Ishikawa (cell line): ENCODE results near the gene BTN1A1.

Experiments used
- CEBPB ChIP-seq: IDR thresholded peaks from 2 replicates; pipeline ENCODE4 v1.6.1; 2012
- CREB1 ChIP-seq: IDR thresholded peaks from 2 replicates; pipeline ENCODE4 v1.6.1; 2012; ENCODE audit warnings: low read depth
- EGR1 ChIP-seq: IDR thresholded peaks from 2 replicates; pipeline ENCODE4 v1.6.1; 2012
- EP300 ChIP-seq: IDR thresholded peaks from 2 replicates; pipeline ENCODE4 v1.6.1; 2012; ENCODE audit warnings: borderline replicate concordance
- FOXM1 ChIP-seq: IDR thresholded peaks from 2 replicates; pipeline ENCODE4 v1.6.1; 2012; ENCODE audit warnings: low read depth, borderline replicate concordance
- NFIC ChIP-seq: IDR thresholded peaks from 2 replicates; pipeline ENCODE4 v1.6.1; 2012
- RAD21 ChIP-seq: IDR thresholded peaks from 2 replicates; pipeline ENCODE4 v1.6.1; 2012; ENCODE audit warnings: low read depth
- TAF1 ChIP-seq: IDR thresholded peaks from 2 replicates; pipeline ENCODE4 v1.6.1; 2012; ENCODE audit warnings: low read depth, mild to moderate bottlenecking
- TCF12 ChIP-seq: IDR thresholded peaks from 2 replicates; pipeline ENCODE4 v1.6.1; 2012; ENCODE audit warnings: low read depth
- TEAD4 ChIP-seq: IDR thresholded peaks from 2 replicates; pipeline ENCODE4 v1.6.1; 2012
- USF1 ChIP-seq: IDR thresholded peaks from 2 replicates; pipeline ENCODE4 v1.6.1; 2012
- YY1 ChIP-seq: IDR thresholded peaks from 2 replicates; pipeline ENCODE4 v1.6.1; 2012; ENCODE audit warnings: low read depth
- ZBTB7A ChIP-seq: IDR thresholded peaks from 2 replicates; pipeline ENCODE4 v1.6.1; 2012; ENCODE audit warnings: low read depth
- TF ChIP-seq, protein P1 (sequence below): IDR thresholded peaks from 2 replicates; pipeline ENCODE4 v1.6.1; 2012
- TF ChIP-seq, protein P2 (sequence below): IDR thresholded peaks from 2 replicates; pipeline ENCODE4 v1.6.1; 2012; ENCODE audit warnings: low read depth, mild to moderate bottlenecking

Gene BTN1A1

DNA sequence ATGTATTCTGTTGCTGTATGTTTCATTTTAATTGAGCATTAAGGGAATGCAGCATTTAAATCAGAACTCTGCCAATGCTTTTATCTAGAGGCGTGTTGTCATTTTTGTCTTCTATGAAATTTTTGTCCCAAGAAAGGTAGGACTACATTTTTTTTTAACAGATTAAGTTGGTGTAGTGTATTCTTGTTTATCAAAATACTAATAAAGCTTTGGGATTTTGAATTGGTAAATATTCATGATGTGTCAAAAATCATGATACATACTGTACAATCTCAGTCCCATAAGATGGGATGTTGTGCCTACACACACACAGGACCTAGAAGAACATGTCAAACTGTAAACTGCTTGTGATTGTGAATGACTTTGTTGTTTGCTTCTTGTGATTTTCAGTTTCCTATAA lies 26.8 kb downstream of the BTN1A1 start:
- TF ChIP-seq CREB1, result no peak
- no peak for TF ChIP-seq YY1
- no peak for TF ChIP-seq CEBPB
- no peak for TF ChIP-seq ZBTB7A
- TF ChIP-seq TEAD4, result no peak

DNA sequence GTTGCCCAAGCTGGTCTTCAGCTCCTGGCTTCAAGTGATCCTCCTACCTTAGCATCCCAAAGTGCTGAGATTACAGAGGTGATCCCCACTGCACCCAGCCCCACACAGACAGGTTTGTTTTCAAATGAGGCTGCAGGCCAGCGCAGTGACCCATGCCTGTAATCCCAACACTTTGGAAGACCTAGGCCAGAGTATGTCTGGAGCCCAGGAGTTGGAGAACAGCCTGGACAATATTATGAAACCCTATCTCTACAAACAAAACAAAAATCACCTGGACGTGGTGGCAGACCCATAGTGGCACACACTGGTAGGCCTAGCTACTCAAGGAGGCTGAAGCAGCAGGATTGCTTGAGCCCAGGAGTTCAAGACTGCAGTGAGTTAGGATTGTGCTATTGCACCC lies 30.1 kb downstream of the BTN1A1 start:
- TF ChIP-seq CREB1 (no peak), FOXM1 (no peak), TEAD4 (no peak)

DNA sequence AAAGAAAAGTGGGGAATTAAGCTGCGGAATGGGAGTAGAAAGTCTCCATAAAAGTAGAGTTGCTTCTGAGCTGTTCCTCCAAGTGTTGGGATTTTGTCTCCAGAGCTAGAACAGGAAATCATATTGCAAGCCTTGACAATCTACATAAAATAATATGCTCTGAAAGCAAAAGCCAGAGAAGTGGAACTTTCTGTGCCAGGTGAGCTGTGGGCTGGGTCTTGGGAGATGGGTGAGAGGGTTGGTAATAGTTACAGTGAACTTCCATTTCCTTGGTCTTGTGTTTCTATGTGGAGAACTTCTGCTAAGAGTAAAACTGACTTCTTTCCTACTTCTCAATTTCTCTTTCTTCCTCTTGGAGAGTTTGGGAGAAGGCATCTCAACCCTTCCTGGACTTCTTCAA lies 31.8 kb downstream of the BTN1A1 start:
- TF ChIP-seq CEBPB (no peak), EGR1 (no peak), USF1 (no peak), RAD21 (no peak), CREB1 (no peak)
- TF ChIP-seq, protein P1, sequence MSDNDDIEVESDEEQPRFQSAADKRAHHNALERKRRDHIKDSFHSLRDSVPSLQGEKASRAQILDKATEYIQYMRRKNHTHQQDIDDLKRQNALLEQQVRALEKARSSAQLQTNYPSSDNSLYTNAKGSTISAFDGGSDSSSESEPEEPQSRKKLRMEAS, result no peak

- TF ChIP-seq RAD21 (no peak; the same call in 1 of the 2 replicates), ZBTB7A (no peak), TEAD4 (peak; percentile 91), NFIC (0 out of 2 replicates have a peak, but pooled peaks have one; percentile 21), TAF1 (no peak), CEBPB (no peak), USF1 (no peak; the same call in 1 of the 2 replicates), TCF12 (no peak), FOXM1 (peak; percentile 19; the same call in 1 of the 2 replicates), EGR1 (no peak), EP300 (no peak), CREB1 (no peak), YY1 (0 out of 2 replicates have a peak, but pooled peaks have one; percentile 39)
- TF ChIP-seq, protein P1, result peak; percentile 28; the same call in 1 of the 2 replicates
- TF ChIP-seq, protein P2, sequence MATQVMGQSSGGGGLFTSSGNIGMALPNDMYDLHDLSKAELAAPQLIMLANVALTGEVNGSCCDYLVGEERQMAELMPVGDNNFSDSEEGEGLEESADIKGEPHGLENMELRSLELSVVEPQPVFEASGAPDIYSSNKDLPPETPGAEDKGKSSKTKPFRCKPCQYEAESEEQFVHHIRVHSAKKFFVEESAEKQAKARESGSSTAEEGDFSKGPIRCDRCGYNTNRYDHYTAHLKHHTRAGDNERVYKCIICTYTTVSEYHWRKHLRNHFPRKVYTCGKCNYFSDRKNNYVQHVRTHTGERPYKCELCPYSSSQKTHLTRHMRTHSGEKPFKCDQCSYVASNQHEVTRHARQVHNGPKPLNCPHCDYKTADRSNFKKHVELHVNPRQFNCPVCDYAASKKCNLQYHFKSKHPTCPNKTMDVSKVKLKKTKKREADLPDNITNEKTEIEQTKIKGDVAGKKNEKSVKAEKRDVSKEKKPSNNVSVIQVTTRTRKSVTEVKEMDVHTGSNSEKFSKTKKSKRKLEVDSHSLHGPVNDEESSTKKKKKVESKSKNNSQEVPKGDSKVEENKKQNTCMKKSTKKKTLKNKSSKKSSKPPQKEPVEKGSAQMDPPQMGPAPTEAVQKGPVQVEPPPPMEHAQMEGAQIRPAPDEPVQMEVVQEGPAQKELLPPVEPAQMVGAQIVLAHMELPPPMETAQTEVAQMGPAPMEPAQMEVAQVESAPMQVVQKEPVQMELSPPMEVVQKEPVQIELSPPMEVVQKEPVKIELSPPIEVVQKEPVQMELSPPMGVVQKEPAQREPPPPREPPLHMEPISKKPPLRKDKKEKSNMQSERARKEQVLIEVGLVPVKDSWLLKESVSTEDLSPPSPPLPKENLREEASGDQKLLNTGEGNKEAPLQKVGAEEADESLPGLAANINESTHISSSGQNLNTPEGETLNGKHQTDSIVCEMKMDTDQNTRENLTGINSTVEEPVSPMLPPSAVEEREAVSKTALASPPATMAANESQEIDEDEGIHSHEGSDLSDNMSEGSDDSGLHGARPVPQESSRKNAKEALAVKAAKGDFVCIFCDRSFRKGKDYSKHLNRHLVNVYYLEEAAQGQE, result no peak
These were observed 32.8 kb downstream of the BTN1A1 start for GRCh38 chr6:26532699-26533531.

DNA sequence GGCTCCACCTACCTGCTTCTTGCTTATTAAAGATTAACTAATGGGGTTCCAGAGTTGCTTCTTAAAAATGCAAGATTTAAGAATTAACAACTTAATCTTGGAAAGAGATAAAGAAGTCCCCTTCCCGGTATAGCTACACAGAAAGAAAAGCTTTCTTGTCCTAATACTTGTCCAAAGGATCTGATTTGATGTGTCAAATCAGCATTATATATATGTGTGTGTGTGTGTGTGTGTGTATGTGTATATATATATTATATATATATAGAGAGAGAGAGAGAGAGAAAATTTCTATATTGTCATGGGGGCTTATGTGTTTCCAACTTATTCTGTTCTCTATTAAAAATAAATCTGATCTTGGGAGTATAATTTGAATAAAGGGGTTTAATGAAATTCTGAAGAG lies 33.4 kb downstream of the BTN1A1 start:
- TF ChIP-seq TEAD4 (no peak), TAF1 (no peak), YY1 (no peak), RAD21 (no peak), TCF12 (no peak)
- TF ChIP-seq, protein P1, result no peak; the same call in 1 of the 2 replicates

GRCh38 chr6:26534681-26535465 lies 34.8 kb downstream of the BTN1A1 start:
- TF ChIP-seq FOXM1, result no peak
- TF ChIP-seq CREB1, result no peak
- TF ChIP-seq TAF1, result no peak
- no peak for TF ChIP-seq EGR1
- no peak for TF ChIP-seq CEBPB
- TF ChIP-seq, protein P2, result no peak
- no peak for TF ChIP-seq ZBTB7A
- no peak for TF ChIP-seq USF1
- TF ChIP-seq YY1, result no peak
- no peak for TF ChIP-seq TEAD4
- no peak for TF ChIP-seq EP300
- no peak for TF ChIP-seq RAD21
- no peak for TF ChIP-seq NFIC
- TF ChIP-seq TCF12, result no peak
